ENCODE data around the gene CFAP210. TPM values are rescaled to one million over a fixed set of nuclear protein-coding genes. Genes with fewer than 3 reads are reported as not detected.
"Not testable (repeated sequence)": the region's sequence is repeated elsewhere in the genome, so short reads cannot be mapped to it uniquely, and the experiment has no call there.

Gene CFAP210
- total RNA-seq, 1 donor from 2014 or later = 0.49 TPM

DNA sequence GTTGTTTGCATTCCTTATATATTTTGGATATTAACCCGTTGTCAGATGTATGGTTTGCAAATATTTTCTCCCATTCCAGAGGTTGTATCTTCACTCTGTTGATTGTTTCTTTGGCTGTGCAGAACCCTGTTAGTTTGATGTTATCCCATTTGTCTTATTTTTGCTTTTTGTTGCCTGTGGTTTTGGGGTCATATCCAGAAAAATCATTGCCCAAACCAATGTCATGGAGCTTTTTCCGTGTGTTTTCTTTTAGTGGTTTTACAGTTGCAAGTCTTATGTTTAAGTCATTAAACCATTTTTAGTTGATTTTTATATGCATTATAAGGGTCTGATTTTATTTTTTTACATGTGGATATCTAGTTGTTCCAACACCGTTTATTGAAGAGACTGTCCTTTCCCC, 74.3 kb downstream of the CFAP210 start:
- Histone ChIP-seq H3K4me1 (no peaks in the 10 kb centered on the region), H3K27me3 (no peaks in the 10 kb centered on the region), H3K9me3 (no peaks in the 10 kb centered on the region), H3K27ac (no peak overlapping the region), H3K4me3 (no peak overlapping the region), H3K36me3 (peaks cover 0 to 37% of the 10 kb centered on the region in 2 donors)
- no peak for TF ChIP-seq POLR2AphosphoS5 (IDR thresholded peaks at IDR 0.05; ENCODE audit: insufficient read depth in 1 of 2, low read depth in 1 of 2)
- TF ChIP-seq POLR2A (IDR thresholded peaks at IDR 0.05) = no peak
- TF ChIP-seq, protein P1, sequence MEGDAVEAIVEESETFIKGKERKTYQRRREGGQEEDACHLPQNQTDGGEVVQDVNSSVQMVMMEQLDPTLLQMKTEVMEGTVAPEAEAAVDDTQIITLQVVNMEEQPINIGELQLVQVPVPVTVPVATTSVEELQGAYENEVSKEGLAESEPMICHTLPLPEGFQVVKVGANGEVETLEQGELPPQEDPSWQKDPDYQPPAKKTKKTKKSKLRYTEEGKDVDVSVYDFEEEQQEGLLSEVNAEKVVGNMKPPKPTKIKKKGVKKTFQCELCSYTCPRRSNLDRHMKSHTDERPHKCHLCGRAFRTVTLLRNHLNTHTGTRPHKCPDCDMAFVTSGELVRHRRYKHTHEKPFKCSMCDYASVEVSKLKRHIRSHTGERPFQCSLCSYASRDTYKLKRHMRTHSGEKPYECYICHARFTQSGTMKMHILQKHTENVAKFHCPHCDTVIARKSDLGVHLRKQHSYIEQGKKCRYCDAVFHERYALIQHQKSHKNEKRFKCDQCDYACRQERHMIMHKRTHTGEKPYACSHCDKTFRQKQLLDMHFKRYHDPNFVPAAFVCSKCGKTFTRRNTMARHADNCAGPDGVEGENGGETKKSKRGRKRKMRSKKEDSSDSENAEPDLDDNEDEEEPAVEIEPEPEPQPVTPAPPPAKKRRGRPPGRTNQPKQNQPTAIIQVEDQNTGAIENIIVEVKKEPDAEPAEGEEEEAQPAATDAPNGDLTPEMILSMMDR (IDR thresholded peaks at IDR 0.05) = no peak
- intact Hi-C loops (cut with DNase I) = no loop called here
- no peak for DNase-seq (ENCODE audit: extremely low spot score in 2 of 2)

DNA sequence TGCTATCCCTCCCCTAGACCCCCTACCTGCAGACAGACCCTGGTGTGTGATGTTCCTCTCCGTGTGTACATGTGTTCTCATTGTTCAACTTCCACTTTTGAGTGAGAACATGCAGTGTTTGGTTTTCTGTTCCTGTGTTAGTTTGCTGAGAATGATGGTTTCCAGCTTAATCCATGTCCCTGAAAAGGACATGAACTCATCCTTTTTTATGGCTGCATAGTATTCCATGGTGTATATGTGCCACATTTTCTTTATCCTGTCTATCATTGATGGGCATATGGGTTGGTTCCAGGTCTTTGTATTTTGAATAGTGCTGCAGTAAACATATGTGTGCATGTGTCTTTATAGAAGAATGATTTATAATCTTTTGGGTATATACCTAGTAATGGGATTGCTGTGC, 78.2 kb downstream of the CFAP210 start:
- DNase-seq (ENCODE audit: extremely low spot score in 2 of 2); intact Hi-C loops (cut with DNase I); H3K27ac ChIP-seq; H3K4me3 ChIP-seq; H3K27me3 ChIP-seq; H3K9me3 ChIP-seq; H3K4me1 ChIP-seq: not testable (repeated sequence)
- H3K36me3 ChIP-seq = peaks cover 0 to 60% of the 10 kb centered on the region in 2 donors

DNA sequence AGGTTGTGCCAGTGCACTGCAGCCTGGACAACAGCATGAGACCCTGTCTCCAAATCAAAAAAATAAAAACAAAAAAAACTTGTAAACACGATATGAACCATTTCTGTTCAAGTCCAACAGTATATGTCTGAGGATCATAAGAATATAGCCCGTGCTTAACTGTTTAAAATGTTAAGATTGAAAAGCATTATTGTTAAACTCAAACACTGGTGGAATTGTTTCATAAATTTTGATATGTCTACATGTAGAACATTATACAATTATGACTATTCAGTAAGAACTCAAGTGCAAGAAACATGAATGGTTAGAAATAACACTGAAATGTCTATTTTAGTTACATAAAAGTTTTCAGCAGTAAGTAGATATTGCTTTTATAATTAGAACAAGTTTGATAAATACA, 80.3 kb downstream of the CFAP210 start:
- no peak for DNase-seq (ENCODE audit: extremely low spot score in 2 of 2)
- Histone ChIP-seq H3K9me3 (no peaks in the 10 kb centered on the region), H3K27ac (no peak overlapping the region), H3K36me3 (peaks cover 0 to 68% of the 10 kb centered on the region in 2 donors), H3K4me1 (no peaks in the 10 kb centered on the region), H3K4me3 (no peak overlapping the region), H3K27me3 (no peaks in the 10 kb centered on the region)
- intact Hi-C loops (cut with DNase I) = no loop called here
- TF ChIP-seq POLR2AphosphoS5 (IDR thresholded peaks at IDR 0.05; ENCODE audit: insufficient read depth in 1 of 2, low read depth in 1 of 2) (no peak), POLR2A (IDR thresholded peaks at IDR 0.05) (no peak)
- TF ChIP-seq, protein P1 (IDR thresholded peaks at IDR 0.05) = no peak

DNA sequence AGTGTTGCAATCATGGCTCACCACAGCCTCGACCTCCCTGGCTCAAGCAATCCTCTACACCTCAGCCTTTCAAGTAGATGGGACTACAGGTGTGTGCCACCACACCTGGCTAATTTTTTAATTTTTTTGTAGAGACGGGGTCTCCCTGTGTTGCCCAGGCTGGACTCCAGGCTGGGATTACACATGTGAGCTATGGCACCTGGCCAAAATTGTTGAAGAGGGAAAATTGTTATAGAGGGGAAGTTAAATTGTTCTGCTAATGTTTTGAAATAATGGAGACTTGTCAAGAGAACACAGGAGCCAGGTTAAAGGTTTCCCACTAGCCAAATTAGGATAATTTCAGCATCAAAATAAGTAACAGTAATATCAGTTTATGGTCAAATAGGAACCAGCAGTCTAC, 84.9 kb downstream of the CFAP210 start:
- no peaks in the 10 kb centered on the region for H3K9me3 ChIP-seq
- H3K27ac ChIP-seq = no peak overlapping the region
- intact Hi-C loops (cut with DNase I) = no loop called here
- no peaks in the 10 kb centered on the region for H3K4me1 ChIP-seq
- no peak overlapping the region for H3K4me3 ChIP-seq
- no peak for TF ChIP-seq POLR2A (IDR thresholded peaks at IDR 0.05)
- TF ChIP-seq, protein P1 (IDR thresholded peaks at IDR 0.05) = no peak
- TF ChIP-seq POLR2AphosphoS5 (IDR thresholded peaks at IDR 0.05; ENCODE audit: insufficient read depth in 1 of 2, low read depth in 1 of 2) = no peak
- peaks cover 0 to 76% of the 10 kb centered on the region in 2 donors for H3K36me3 ChIP-seq
- DNase-seq (ENCODE audit: extremely low spot score in 2 of 2) = no peak
- H3K27me3 ChIP-seq = no peaks in the 10 kb centered on the region

DNA sequence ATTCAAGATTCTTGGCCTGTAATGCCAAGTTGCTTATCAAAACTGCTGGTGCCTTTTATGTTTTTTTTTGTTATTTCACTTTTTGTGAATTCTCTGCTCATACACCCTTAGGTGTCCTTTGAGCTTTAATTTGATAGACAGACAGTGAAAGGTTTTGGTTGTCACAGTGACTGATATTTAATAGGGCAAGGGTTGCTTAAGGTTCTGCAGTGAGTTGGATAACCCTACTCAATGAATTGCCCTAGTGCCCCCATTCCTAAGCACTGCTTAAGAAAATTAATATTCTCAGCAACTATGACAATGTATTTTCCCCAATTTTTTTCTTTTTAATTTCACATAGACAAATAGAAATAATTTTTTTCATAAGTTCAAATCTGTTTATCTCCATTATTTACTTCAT, 94.6 kb downstream of the CFAP210 start:
- intact Hi-C loops (cut with DNase I) = no loop called here
- no peaks in the 10 kb centered on the region for H3K9me3 ChIP-seq
- no peaks in the 10 kb centered on the region for H3K27me3 ChIP-seq
- DNase-seq (ENCODE audit: extremely low spot score in 2 of 2) = no peak
- TF ChIP-seq POLR2AphosphoS5 (IDR thresholded peaks at IDR 0.05; ENCODE audit: insufficient read depth in 1 of 2, low read depth in 1 of 2) (no peak), POLR2A (IDR thresholded peaks at IDR 0.05) (no peak)
- TF ChIP-seq, protein P1 (IDR thresholded peaks at IDR 0.05) = no peak
- H3K27ac ChIP-seq = no peak overlapping the region
- peaks cover 21% of the 10 kb centered on the region for H3K4me1 ChIP-seq
- no peak overlapping the region for H3K4me3 ChIP-seq
- peaks cover 0 to 4% of the 10 kb centered on the region in 2 donors for H3K36me3 ChIP-seq

DNA sequence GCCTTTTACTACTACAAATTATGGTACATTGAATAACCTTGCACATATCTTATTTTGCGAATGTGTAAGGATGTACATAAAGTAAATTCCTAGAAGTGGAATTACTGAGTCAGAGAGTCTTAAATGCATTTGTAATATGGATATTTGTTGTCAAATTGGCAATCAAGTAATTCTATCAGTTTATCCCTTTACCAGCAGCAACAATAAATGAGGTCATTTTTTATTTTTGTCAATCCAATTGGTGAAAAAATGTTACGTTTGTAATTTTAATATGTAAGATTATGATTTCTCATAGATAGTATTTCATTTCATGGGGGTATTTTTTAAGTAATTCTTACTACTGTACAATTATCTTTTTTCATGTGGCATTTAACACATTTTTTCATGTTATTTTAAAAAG, 95.2 kb downstream of the CFAP210 start:
- Histone ChIP-seq H3K4me1 (peaks cover 21% of the 10 kb centered on the region), H3K36me3 (no peaks in the 10 kb centered on the region), H3K9me3 (no peaks in the 10 kb centered on the region), H3K27me3 (no peaks in the 10 kb centered on the region), H3K4me3 (no peak overlapping the region), H3K27ac (no peak overlapping the region)
- no peak for DNase-seq (ENCODE audit: extremely low spot score in 2 of 2)
- intact Hi-C loops (cut with DNase I) = no loop called here
- TF ChIP-seq POLR2AphosphoS5 (IDR thresholded peaks at IDR 0.05; ENCODE audit: insufficient read depth in 1 of 2, low read depth in 1 of 2) = no peak
- TF ChIP-seq, protein P1 (IDR thresholded peaks at IDR 0.05) = no peak
- no peak for TF ChIP-seq POLR2A (IDR thresholded peaks at IDR 0.05)

DNA sequence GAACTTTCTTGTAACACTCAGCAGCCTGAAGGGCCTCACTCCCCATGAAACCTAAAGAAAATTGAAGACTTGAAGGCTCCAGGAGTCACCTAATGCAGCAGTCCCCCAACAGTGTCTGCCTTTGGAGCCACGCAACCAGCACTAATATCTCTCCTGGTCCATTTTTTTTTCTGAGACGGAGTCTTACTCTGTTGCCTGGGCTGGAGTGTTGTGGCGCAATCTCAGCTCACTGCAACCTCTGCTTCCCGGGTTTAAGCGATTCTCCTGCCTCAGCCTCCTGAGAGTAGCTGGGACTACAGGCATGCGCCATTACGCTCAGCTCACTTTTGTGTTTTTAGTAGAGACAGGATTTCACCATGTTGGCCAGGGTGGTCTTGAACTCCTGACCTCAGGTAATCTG, 97.7 kb downstream of the CFAP210 start:
- DNase-seq (ENCODE audit: extremely low spot score in 2 of 2); H3K36me3 ChIP-seq; H3K27ac ChIP-seq; H3K9me3 ChIP-seq; H3K27me3 ChIP-seq; H3K4me3 ChIP-seq; intact Hi-C loops (cut with DNase I): not testable (repeated sequence)
- H3K4me1 ChIP-seq = peaks cover 20% of the 10 kb centered on the region
